NOMO-1 treated with DMSO at 0.1 percent for 48 hours (cell line): ENCODE data around the gene THAP6.
A peak's percentile ranks its signal among the peaks of the same experiment; 100 is the strongest.
"Not testable (repeated sequence)": the region's sequence is repeated elsewhere in the genome, so short reads cannot be mapped to it uniquely, and the experiment has no call there.

Experiments used
- DNase-seq: peaks from one replicate; lab custom pipeline; 2025; ENCODE audit not compliant: unreplicated experiment; lab: John Stamatoyannopoulos, UW

The THAP6 gene

GRCh38 chr4:75525086-75525485 is 10.8 kb downstream of the THAP6 start:
- no peak for DNase-seq

GRCh38 chr4:75525910-75526309 is 11.6 kb downstream of the THAP6 start:
- no peak for DNase-seq

- no peak for DNase-seq
Measured at GRCh38 chr4:75527482-75527881, 13.2 kb downstream of the THAP6 start.

- DNase-seq = no peak
Measured at GRCh38 chr4:75530556-75531322, 16.5 kb downstream of the THAP6 start.

- DNase-seq = not testable (repeated sequence)
Measured at GRCh38 chr4:75531536-75532143, 17.4 kb downstream of the THAP6 start.

GRCh38 chr4:75533339-75533887 is 19.1 kb downstream of the THAP6 start:
- not testable (repeated sequence) for DNase-seq

GRCh38 chr4:75533926-75534325 is 19.7 kb downstream of the THAP6 start:
- not testable (repeated sequence) for DNase-seq

- not testable (repeated sequence) for DNase-seq
Measured at GRCh38 chr4:75537308-75537707, 23.0 kb downstream of the THAP6 start.

GRCh38 chr4:75542824-75543223 is 28.6 kb downstream of the THAP6 start:
- no peak for DNase-seq

GRCh38 chr4:75544220-75544619 is 29.9 kb downstream of the THAP6 start:
- not testable (repeated sequence) for DNase-seq

- DNase-seq = no peak
Measured at GRCh38 chr4:75544870-75545269, 30.6 kb downstream of the THAP6 start.

GRCh38 chr4:75545526-75545925 is 31.3 kb downstream of the THAP6 start:
- DNase-seq = no peak

GRCh38 chr4:75547647-75548387 is 33.5 kb downstream of the THAP6 start:
- peak; percentile 7 for DNase-seq

GRCh38 chr4:75549019-75549418 is 34.7 kb downstream of the THAP6 start:
- no peak for DNase-seq

- no peak for DNase-seq
Measured at GRCh38 chr4:75552452-75552851, 38.2 kb downstream of the THAP6 start.

GRCh38 chr4:75555294-75556164 is 41.3 kb downstream of the THAP6 start, which contains the start of gene ODAPH:
TSS of gene ODAPH (plus strand) at chr4:75556066. CDS start at chr4:75556083, 17 bp downstream.
- no peak for DNase-seq

GRCh38 chr4:75557696-75558095 is 43.4 kb downstream of the THAP6 start:
- no peak for DNase-seq

- no peak for DNase-seq
Measured at GRCh38 chr4:75561789-75562188, 47.5 kb downstream of the THAP6 start.

- no peak for DNase-seq
Measured at GRCh38 chr4:75564023-75564422, 49.8 kb downstream of the THAP6 start.

GRCh38 chr4:75565481-75565880 is 51.2 kb downstream of the THAP6 start:
- peak; percentile 59 for DNase-seq

- DNase-seq = no peak
Measured at GRCh38 chr4:75566911-75567310, 52.6 kb downstream of the THAP6 start.
